Measurements from ENCODE around the gene RCHY1. TPM values are rescaled to one million over a fixed set of nuclear protein-coding genes. Genes with fewer than 3 reads are reported as not detected.
"Not testable (repeated sequence)": the region's sequence is repeated elsewhere in the genome, so short reads cannot be mapped to it uniquely, and the experiment has no call there.

RCHY1 gene
- total RNA-seq, 1 experiment from 2014 or later, result 9.3 TPM

GRCh38 chr4:75516144-75516543 lies 1.9 kb upstream of the RCHY1 start:
- DNase-seq (ENCODE audit: low spot score), result no peak

GRCh38 chr4:75514949-75515612 lies 878 bp upstream of the RCHY1 start:
- no peak for DNase-seq (ENCODE audit: low spot score)

- DNase-seq (ENCODE audit: low spot score), result no peak
These were observed 575 bp downstream of the RCHY1 start for GRCh38 chr4:75513526-75514130.

GRCh38 chr4:75512386-75513211 lies 1.6 kb downstream of the RCHY1 start:
- peak; percentile 42 for DNase-seq (ENCODE audit: low spot score)

- no peak for DNase-seq (ENCODE audit: low spot score)
These were observed 2.4 kb downstream of the RCHY1 start for GRCh38 chr4:75511841-75512240.

- DNase-seq (ENCODE audit: low spot score), result not testable (repeated sequence)
These were observed 4.6 kb downstream of the RCHY1 start for GRCh38 chr4:75509592-75509991.

GRCh38 chr4:75505630-75506029 lies 8.6 kb downstream of the RCHY1 start:
- DNase-seq (ENCODE audit: low spot score), result no peak

- no peak for DNase-seq (ENCODE audit: low spot score)
These were observed 11.5 kb downstream of the RCHY1 start for GRCh38 chr4:75502671-75503070.

GRCh38 chr4:75499900-75500299 lies 14.3 kb downstream of the RCHY1 start:
- no peak for DNase-seq (ENCODE audit: low spot score)

GRCh38 chr4:75498041-75498440 lies 16.2 kb downstream of the RCHY1 start:
- no peak for DNase-seq (ENCODE audit: low spot score)

- no peak for DNase-seq (ENCODE audit: low spot score)
These were observed 17.1 kb downstream of the RCHY1 start for GRCh38 chr4:75497133-75497532.

- DNase-seq (ENCODE audit: low spot score), result no peak
These were observed 17.8 kb downstream of the RCHY1 start for GRCh38 chr4:75496406-75496805.

- DNase-seq (ENCODE audit: low spot score), result no peak
These were observed 18.7 kb downstream of the RCHY1 start for GRCh38 chr4:75495476-75495875.

GRCh38 chr4:75494563-75494962 lies 19.6 kb downstream of the RCHY1 start:
- DNase-seq (ENCODE audit: low spot score), result peak; percentile 5

GRCh38 chr4:75490155-75490554 lies 24.0 kb downstream of the RCHY1 start:
- DNase-seq (ENCODE audit: low spot score), result no peak

- DNase-seq (ENCODE audit: low spot score), result no peak
These were observed 30.0 kb downstream of the RCHY1 start for GRCh38 chr4:75484190-75484589.

GRCh38 chr4:75477201-75477600 lies 37.0 kb downstream of the RCHY1 start:
- no peak for DNase-seq (ENCODE audit: low spot score)

- no peak for DNase-seq (ENCODE audit: low spot score)
These were observed 43.5 kb downstream of the RCHY1 start for GRCh38 chr4:75470738-75471137.

GRCh38 chr4:75469896-75470295 lies 44.3 kb downstream of the RCHY1 start:
- no peak for DNase-seq (ENCODE audit: low spot score)

- DNase-seq (ENCODE audit: low spot score), result no peak
These were observed 56.8 kb downstream of the RCHY1 start for GRCh38 chr4:75457365-75457764.

- no peak for DNase-seq (ENCODE audit: low spot score)
These were observed 80.1 kb downstream of the RCHY1 start for GRCh38 chr4:75434105-75434504.

GRCh38 chr4:75432683-75433082 lies 81.5 kb downstream of the RCHY1 start:
- no peak for DNase-seq (ENCODE audit: low spot score)

- no peak for DNase-seq (ENCODE audit: low spot score)
These were observed 85.0 kb downstream of the RCHY1 start for GRCh38 chr4:75429208-75429607.

All from A172 (cell line).